H1 (cell line): ENCODE data around the gene CLDN9. TPM values are rescaled to one million over a fixed set of nuclear protein-coding genes. Genes with fewer than 3 reads are reported as not detected.
A peak's percentile ranks its signal among the peaks of the same experiment; 100 is the strongest.

Experiments used
- CTCF ChIA-PET: fragments of 300-600 bp; sonication (Branson Sonifier 250); formaldehyde crosslinking; loops from one replicate; lab custom pipeline; 2021; ENCODE audit not compliant: partially characterized antibody; lab: Charles Lee
- POLR2A ChIA-PET: fragments of 300-600 bp; sonication (Branson Sonifier 250); formaldehyde crosslinking; loops from one replicate; lab custom pipeline; 2021; ENCODE audit warnings: inconsistent platforms; ENCODE audit not compliant: partially characterized antibody; lab: Charles Lee
- DNase-seq, 2 experiments: peaks; one replicate each; pipeline versions ENCODE4 v3.0.0 to v3.0.0-alpha.2; 2010 to 2022; ENCODE audit warnings: low spot score in 2 of 2, low read depth in 1 of 2, mixed read lengths in 1 of 2
- FAIRE-seq: peaks from 2 replicates; lab custom pipeline; 2011; peaks lifted over from hg19 to GRCh38; lab: Jason Lieb, UNC
- H2AFZ ChIP-seq: 2 replicates; pipeline ENCODE4 v1.8.1; 2012; ENCODE audit warnings: low read length, inconsistent platforms
- H2AK5ac ChIP-seq: 2 replicates; pipeline ENCODE4 v1.6.1; 2013; ENCODE audit warnings: low read depth, low read length
- H2BK120ac ChIP-seq: replicated peaks from 2 replicates; pipeline ENCODE3; 2013; ENCODE audit warnings: low read depth, low read length, inconsistent platforms
- H2BK12ac ChIP-seq: 2 replicates; pipeline ENCODE4 v1.6.1; 2013; ENCODE audit warnings: low read depth, low read length
- H2BK15ac ChIP-seq: 2 replicates; pipeline ENCODE4 v1.6.1; 2013; ENCODE audit warnings: low read length
- H2BK20ac ChIP-seq: 2 replicates; pipeline ENCODE4 v1.6.1; 2013; ENCODE audit warnings: low read length
- H2BK5ac ChIP-seq: 2 replicates; pipeline ENCODE4 v1.6.1; 2013; ENCODE audit warnings: low read depth, low read length
- H3K14ac ChIP-seq: 2 replicates; pipeline ENCODE4 v1.6.1; 2013; ENCODE audit warnings: inconsistent platforms; ENCODE audit not compliant: insufficient read length
- H3K18ac ChIP-seq: 2 replicates; pipeline ENCODE4 v1.6.1; 2013; ENCODE audit warnings: low read length; ENCODE audit errors: extremely low read depth
- H3K23ac ChIP-seq: 2 replicates; pipeline ENCODE4 v1.6.1; 2013; ENCODE audit warnings: inconsistent platforms; ENCODE audit not compliant: insufficient read length
- H3K23me2 ChIP-seq: 2 replicates; pipeline ENCODE4 v1.6.1; 2013; ENCODE audit warnings: low read depth, low read length
- H3K27ac ChIP-seq: 2 replicates; pipeline ENCODE4 v1.6.1; 2011; ENCODE audit warnings: low read depth, low read length, inconsistent platforms
- H3K27me3 ChIP-seq, 4 experiments: replicated peaks in 1 of 4; 1 replicate in 1 of 4; 2 replicates in 3 of 4; pipeline versions ENCODE4 v1.6.1 to v1.8.1; 2011 to 2013; ENCODE audit warnings: low read length in 3 of 4, mild to moderate bottlenecking in 3 of 4, inconsistent platforms in 2 of 4, mixed read lengths in 2 of 4, moderate library complexity in 1 of 4; ENCODE audit not compliant: control insufficient read depth in 3 of 4, insufficient read depth in 3 of 4; ENCODE audit errors: extremely low read depth in 1 of 4
- H3K36me3 ChIP-seq, 4 experiments: 2 replicates each; pipeline versions ENCODE4 v1.6.1 to v1.8.1; 2011 to 2013; ENCODE audit warnings: mild to moderate bottlenecking in 4 of 4, low read length in 3 of 4, moderate library complexity in 2 of 4, control low read depth in 1 of 4, inconsistent platforms in 1 of 4; ENCODE audit not compliant: insufficient read depth in 4 of 4, control insufficient read depth in 2 of 4
- H3K4ac ChIP-seq: replicated peaks from 2 replicates; pipeline ENCODE3; 2013; ENCODE audit warnings: low read length, low read depth, mixed read lengths, inconsistent platforms; ENCODE audit not compliant: insufficient read length
- H3K4me1 ChIP-seq, 4 experiments: replicated peaks in 1 of 4; 1 replicate in 1 of 4; 2 replicates in 3 of 4; pipeline versions ENCODE4 v1.6.1 to v1.8.1; 2011 to 2013; ENCODE audit warnings: low read length in 3 of 4, inconsistent platforms in 2 of 4, mixed read lengths in 1 of 4; ENCODE audit not compliant: insufficient read depth in 4 of 4, control insufficient read depth in 3 of 4
- H3K4me2 ChIP-seq, 2 experiments: 2 replicates each; pipeline versions ENCODE4 v1.6.1 to v1.8.1; 2011 to 2013; ENCODE audit warnings: low read depth in 2 of 2, low read length in 2 of 2, control low read depth in 1 of 2, inconsistent platforms in 1 of 2, mild to moderate bottlenecking in 1 of 2; ENCODE audit not compliant: insufficient read depth in 1 of 2
- H3K4me3 ChIP-seq, 4 experiments: fragments of 200-600, 300-600 bp in 1 of 4; sonication (generic), shearing (Covaris generic), sonication (Bioruptor Twin) in 1 of 4; 2 replicates each; pipeline versions ENCODE4 v1.5.1 to v1.8.1; 2011 to 2016; ENCODE audit warnings: low read length in 4 of 4, low read depth in 3 of 4, control low read depth in 2 of 4, inconsistent platforms in 2 of 4, mild to moderate bottlenecking in 2 of 4, mixed read lengths in 1 of 4, moderate library complexity in 1 of 4; ENCODE audit not compliant: insufficient read depth in 2 of 4; ENCODE audit errors: extremely low read depth in 1 of 4
- H3K56ac ChIP-seq: replicated peaks from 2 replicates; pipeline ENCODE3; 2013; ENCODE audit warnings: low read depth, mild to moderate bottlenecking, mixed read lengths, low read length, inconsistent platforms; ENCODE audit not compliant: insufficient read length
- H3K79me1 ChIP-seq: 2 replicates; pipeline ENCODE4 v1.6.1; 2013; ENCODE audit warnings: low read depth, low read length, control low read depth
- H3K79me2 ChIP-seq, 2 experiments: 2 replicates each; pipeline versions ENCODE4 v1.6.1 to v1.8.1; 2012 to 2013; ENCODE audit warnings: low read length in 2 of 2, mild to moderate bottlenecking in 2 of 2, inconsistent platforms in 1 of 2; ENCODE audit not compliant: insufficient read depth in 2 of 2, control insufficient read depth in 1 of 2
- H3K9ac ChIP-seq, 4 experiments: replicated peaks in 1 of 4; 1 replicate in 1 of 4; 2 replicates in 3 of 4; pipeline versions ENCODE4 v1.6.1 to v1.8.1; 2011 to 2013; ENCODE audit warnings: low read depth in 3 of 4, low read length in 3 of 4, control low read depth in 2 of 4, mild to moderate bottlenecking in 2 of 4, moderate library complexity in 2 of 4, inconsistent platforms in 1 of 4; ENCODE audit errors: extremely low read depth in 1 of 4
- H3K9me3 ChIP-seq, 2 experiments: 2 replicates each; pipeline versions ENCODE4 v1.6.1 to v1.8.1; 2012 to 2013; ENCODE audit warnings: mild to moderate bottlenecking in 2 of 2, moderate library complexity in 2 of 2, control low read depth in 1 of 2, inconsistent platforms in 1 of 2, low read depth in 1 of 2, low read length in 1 of 2, mixed read lengths in 1 of 2; ENCODE audit not compliant: insufficient read depth in 2 of 2
- H4K20me1 ChIP-seq, 2 experiments: replicated peaks in 1 of 2; 2 replicates each; pipeline versions ENCODE3 to v1.8.1; 2011 to 2013; ENCODE audit warnings: inconsistent platforms in 2 of 2, low read length in 2 of 2, mild to moderate bottlenecking in 1 of 2; ENCODE audit not compliant: insufficient read depth in 2 of 2, control insufficient read depth in 1 of 2
- H4K5ac ChIP-seq: 2 replicates; pipeline ENCODE4 v1.6.1; 2013; ENCODE audit warnings: low read length, low read depth, mixed read lengths, inconsistent platforms; ENCODE audit not compliant: insufficient read length
- H4K8ac ChIP-seq: 2 replicates; pipeline ENCODE4 v1.8.0; 2013; ENCODE audit warnings: mild to moderate bottlenecking, moderate library complexity, low read length, inconsistent platforms; ENCODE audit not compliant: insufficient read depth; ENCODE audit errors: extremely low read depth
- H4K91ac ChIP-seq: replicated peaks from 2 replicates; pipeline ENCODE3; 2013; ENCODE audit warnings: low read length, mixed read lengths, inconsistent platforms; ENCODE audit not compliant: insufficient read length
- BRCA1 ChIP-seq: IDR thresholded peaks from 2 replicates; pipeline ENCODE4 v1.6.1; 2012; ENCODE audit warnings: low read depth, low read length, improper control_type of control experiment
- CBX8 ChIP-seq: fragments of 300-800, 300-1000 bp; sonication (generic); IDR thresholded peaks from 2 replicates; pipeline ENCODE4 v1.7.1; 2016; ENCODE audit warnings: low read depth, low read length, borderline replicate concordance
- GABPA ChIP-seq: IDR thresholded peaks from 2 replicates; pipeline ENCODE4 v1.6.1; 2011; ENCODE audit warnings: mild to moderate bottlenecking, low read length, moderate library complexity, borderline replicate concordance; ENCODE audit not compliant: insufficient read depth
- JUN ChIP-seq: IDR thresholded peaks from 2 replicates; pipeline ENCODE4 v1.6.1; 2011; ENCODE audit warnings: low read depth, mild to moderate bottlenecking, improper control_type of control experiment, low read length
- JUND ChIP-seq: IDR thresholded peaks from 2 replicates; pipeline ENCODE4 v1.6.1; 2011; ENCODE audit warnings: mild to moderate bottlenecking, improper control_type of control experiment, low read length
- KDM1A ChIP-seq: fragments of 200-600, 300-600 bp; sonication (generic); IDR thresholded peaks from 2 replicates; pipeline ENCODE4 v1.7.1; 2016; ENCODE audit warnings: mild to moderate bottlenecking, low read length, borderline replicate concordance
- POLR2A ChIP-seq, 2 experiments: IDR thresholded peaks; 1 replicate in 1 of 2; 2 replicates in 1 of 2; pipeline ENCODE4 v1.6.1; 2011; ENCODE audit warnings: low read depth in 2 of 2, low read length in 2 of 2, mild to moderate bottlenecking in 2 of 2; ENCODE audit errors: control extremely low read depth in 1 of 2
- RNF2 ChIP-seq: fragments of 200-900, 300-1000 bp; sonication (generic); IDR thresholded peaks from 2 replicates; pipeline ENCODE4 v1.7.1; 2016; ENCODE audit warnings: borderline replicate concordance, low read depth, mild to moderate bottlenecking, antibody characterized with exemption, low read length; ENCODE audit not compliant: poor library complexity, severe bottlenecking; ENCODE audit errors: missing control alignments
- RXRA ChIP-seq: IDR thresholded peaks from 2 replicates; pipeline ENCODE4 v1.6.1; 2011; ENCODE audit warnings: low read depth, mild to moderate bottlenecking, low read length, moderate library complexity; ENCODE audit not compliant: insufficient read depth
- WGBS, 2 experiments: shearing (Covaris generic) in 1 of 2; methylation state at CpG; one replicate each; pipeline versions ENCODE4 v1.1.6 to v1.1.7; 2013 to 2015; ENCODE audit warnings: low lambda C conversion rate in 2 of 2, mixed read lengths in 2 of 2, inconsistent platforms in 1 of 2, low coverage in 1 of 2, missing lambda C conversion rate in 1 of 2; ENCODE audit not compliant: insufficient replicate concordance in 2 of 2, insufficient coverage in 1 of 2, insufficient read length in 1 of 2; ENCODE audit errors: extremely low coverage in 1 of 2, missing lambda C conversion rate in 1 of 2; 5-methylcytosine and 5-hydroxymethylcytosine counted together
- polyA plus RNA-seq, 7 experiments: library from polyadenylated mRNA; depleted of rRNA in 3 of 7; stranded (reverse) in 5 of 7; unstranded in 2 of 7; fragments of >200 nt in 5 of 7; fragments of 200-250 nt in 2 of 7; gene quantifications; 1 replicate in 5 of 7; 2 replicates in 1 of 7; 4 replicates in 1 of 7; pipeline versions ENCODE4 v1.2.1 to v1.2.3, GENCODE V29; 2011 to 2013; ENCODE audit warnings: missing spikeins in 2 of 7, mixed read lengths in 2 of 7
- total RNA-seq: library from RNA; stranded (reverse); fragmentation: NEBNext Ultra II Directional; extraction: Animal tissue kit (Norgen Biotek cat#: 25700); gene quantifications from 2 replicates; pipeline ENCODE4 v1.2.1, GENCODE V29; 2021
- TF ChIP-seq, protein P1 (sequence below): IDR thresholded peaks from 2 replicates; pipeline ENCODE4 v1.6.1; 2011; ENCODE audit warnings: low read length, improper control_type of control experiment

The CLDN9 gene
- total and polyA plus RNA-seq, 2 of the 8 experiments (the other 6 are each of a cell fraction or from before 2014, with no cell fraction given), result 0.60 to 0.89 TPM

DNA sequence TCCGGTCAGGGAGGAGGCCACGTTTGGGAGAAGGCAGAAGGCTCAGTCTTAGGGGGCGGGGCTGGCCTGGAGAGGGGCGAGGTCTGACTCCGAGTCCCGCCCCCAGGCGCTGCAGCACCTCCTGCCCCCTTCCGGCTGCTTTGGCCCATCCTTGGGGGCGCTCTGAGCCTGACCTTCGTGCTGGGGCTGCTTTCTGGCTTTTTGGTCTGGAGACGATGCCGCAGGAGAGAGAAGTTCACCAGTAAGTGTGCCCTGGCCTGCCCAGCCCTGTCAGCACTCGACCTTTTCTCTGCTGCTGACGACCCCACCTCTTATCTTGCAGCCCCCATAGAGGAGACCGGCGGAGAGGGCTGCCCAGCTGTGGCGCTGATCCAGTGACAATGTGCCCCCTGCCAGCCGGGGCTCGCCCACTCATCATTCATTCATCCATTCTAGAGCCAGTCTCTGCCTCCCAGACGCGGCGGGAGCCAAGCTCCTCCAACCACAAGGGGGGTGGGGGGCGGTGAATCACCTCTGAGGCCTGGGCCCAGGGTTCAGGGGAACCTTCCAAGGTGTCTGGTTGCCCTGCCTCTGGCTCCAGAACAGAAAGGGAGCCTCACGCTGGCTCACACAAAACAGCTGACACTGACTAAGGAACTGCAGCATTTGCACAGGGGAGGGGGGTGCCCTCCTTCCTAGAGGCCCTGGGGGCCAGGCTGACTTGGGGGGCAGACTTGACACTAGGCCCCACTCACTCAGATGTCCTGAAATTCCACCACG lies 8.9 kb downstream of the CLDN9 start:
- 2% methylated on average over 21 of the region's 25 CpGs; no CpG with 5 or more reads in 1 of the 2 experiments for WGBS, 2 experiments
- Histone ChIP-seq H3K9me3 (no peaks in the 10 kb centered on the region), H2AK5ac (no peak overlapping the region; the same call in 1 of the 2 replicates), H3K14ac (no peak overlapping the region), H3K4me1 (peaks cover 0 to 20% (median 18%) of the 10 kb centered on the region in 4 experiments; a peak in 6 of 7 replicates), H3K4me3 (peak overlapping the region; percentile 74 to 97 (median 94)), H4K5ac (peak overlapping the region; percentile 95), H3K79me1 (no peaks in the 10 kb centered on the region), H3K23me2 (peaks cover 24% of the 10 kb centered on the region; the same call in 1 of the 2 replicates), H2AFZ (no peak overlapping the region), H4K20me1 (peaks cover 5 to 22% of the 10 kb centered on the region in 2 experiments), H3K4me2 (peak overlapping the region; percentile 83 to 88), H4K91ac (peak overlapping the region; percentile 8), H2BK12ac (peak overlapping the region; percentile 33; the same call in 1 of the 2 replicates), H3K79me2 (peaks cover 8 to 14% of the 10 kb centered on the region in 2 experiments), H4K8ac (peak overlapping the region; percentile 71), H2BK20ac (no peak overlapping the region), H2BK5ac (peak overlapping the region; percentile 94), H3K9ac (peak overlapping the region; percentile 39 to 66 (median 62); a peak in 6 of 7 replicates), H3K23ac (no peak overlapping the region), H2BK120ac (no peak overlapping the region), H3K27ac (peak overlapping the region; percentile 83), H3K56ac (no peak overlapping the region), H3K36me3 (peaks cover 0 to 12% (median 7%) of the 10 kb centered on the region in 4 experiments; a peak in 7 of 8 replicates), H3K4ac (peak overlapping the region; percentile 99), H3K18ac (peak overlapping the region; percentile 85), H3K27me3 (no peaks in the 10 kb centered on the region), H2BK15ac (0 out of 2 replicates have a peak overlapping the region, but pooled peaks have one; percentile 40)
- DNase-seq (peak; percentile 77 to 81), FAIRE-seq (no peak)
- ChIA-PET CTCF (interaction anchor here (1.0 to 23.8 kb wide), 13 partner anchors 10 to 104 kb away, joined by 3 to 639 read pairs (median 6); partner anchors contain the start of genes CLDN9 and ZSCAN10), POLR2A (interaction anchor here (0.6 to 35.7 kb wide), 15 partner anchors 5 to 997 kb away, joined by 3 to 1808 read pairs (median 11); partner anchors contain the start of genes BICDL2, CLDN6, CLDN9 and HCFC1R1)
- no peak for TF ChIP-seq CBX8
- TF ChIP-seq RXRA, result no peak
- TF ChIP-seq KDM1A, result no peak
- TF ChIP-seq GABPA, result no peak
- no peak for TF ChIP-seq JUN
- peak in 1 of 2 experiments; percentile 76; a peak in 1 of 3 replicates for TF ChIP-seq POLR2A (IDR thresholded peaks at IDR 0.05; ENCODE audit: control extremely low read depth in 1 of 2, low read depth in 2 of 2, low read length in 2 of 2)
- no peak for TF ChIP-seq JUND
- no peak for TF ChIP-seq RNF2
- no peak for TF ChIP-seq BRCA1
- TF ChIP-seq, protein P1, sequence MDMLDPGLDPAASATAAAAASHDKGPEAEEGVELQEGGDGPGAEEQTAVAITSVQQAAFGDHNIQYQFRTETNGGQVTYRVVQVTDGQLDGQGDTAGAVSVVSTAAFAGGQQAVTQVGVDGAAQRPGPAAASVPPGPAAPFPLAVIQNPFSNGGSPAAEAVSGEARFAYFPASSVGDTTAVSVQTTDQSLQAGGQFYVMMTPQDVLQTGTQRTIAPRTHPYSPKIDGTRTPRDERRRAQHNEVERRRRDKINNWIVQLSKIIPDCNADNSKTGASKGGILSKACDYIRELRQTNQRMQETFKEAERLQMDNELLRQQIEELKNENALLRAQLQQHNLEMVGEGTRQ, result no peak
